ENCODE measurements around the gene KRT81.
"Not testable (repeated sequence)": the region's sequence is repeated elsewhere in the genome, so short reads cannot be mapped to it uniquely, and the experiment has no call there.

DNA sequence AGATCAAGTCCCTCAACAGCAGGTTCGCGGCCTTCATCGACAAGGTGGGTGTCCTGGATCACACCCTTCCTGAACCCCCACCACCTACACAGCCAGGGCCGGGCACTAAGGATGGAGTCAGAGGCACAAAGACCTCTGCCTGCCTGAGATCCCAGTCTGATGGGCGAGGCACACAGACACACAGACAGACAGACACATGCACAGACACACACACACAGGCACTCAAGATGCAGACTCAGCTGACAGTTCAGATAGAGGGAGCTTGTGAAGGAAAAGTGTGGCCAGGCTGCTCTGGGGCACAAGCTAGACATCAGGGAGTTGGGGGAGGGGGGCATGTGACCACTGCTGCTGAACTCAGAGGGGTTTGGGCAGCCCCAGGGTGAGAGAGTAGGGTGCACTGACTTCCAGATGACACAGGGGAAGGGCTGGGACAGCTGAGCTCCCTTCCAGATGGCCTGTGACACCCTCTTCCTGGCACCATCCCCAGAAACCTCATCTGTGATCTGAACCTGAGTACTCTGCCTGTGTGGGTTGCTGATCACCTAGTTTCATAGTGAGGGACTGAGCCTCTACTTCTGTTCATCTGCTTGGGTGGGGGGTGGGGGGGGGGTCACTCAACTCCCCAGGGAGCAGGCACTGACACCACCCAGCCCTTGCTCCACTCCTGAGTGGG lies 11.0 kb upstream of the KRT81 start:
- not testable (repeated sequence) for TF ChIP-seq TARDBP (IDR thresholded peaks at IDR 0.05); SP1 (IDR thresholded peaks at IDR 0.05); FOXM1 (IDR thresholded peaks at IDR 0.05; ENCODE audit: borderline replicate concordance); BHLHE40 (IDR thresholded peaks at IDR 0.05; ENCODE audit: borderline replicate concordance); FOXK2 (IDR thresholded peaks at IDR 0.05); HDGF (IDR thresholded peaks at IDR 0.05; ENCODE audit: borderline replicate concordance); CTBP1 (IDR thresholded peaks at IDR 0.05; ENCODE audit: borderline replicate concordance); FOXA1 (IDR thresholded peaks at IDR 0.05); ARNT (IDR thresholded peaks at IDR 0.05); NFRKB (IDR thresholded peaks at IDR 0.05); L3MBTL2 (conservative IDR thresholded peaks at IDR 0.05)
- TF ChIP-seq, protein P1, sequence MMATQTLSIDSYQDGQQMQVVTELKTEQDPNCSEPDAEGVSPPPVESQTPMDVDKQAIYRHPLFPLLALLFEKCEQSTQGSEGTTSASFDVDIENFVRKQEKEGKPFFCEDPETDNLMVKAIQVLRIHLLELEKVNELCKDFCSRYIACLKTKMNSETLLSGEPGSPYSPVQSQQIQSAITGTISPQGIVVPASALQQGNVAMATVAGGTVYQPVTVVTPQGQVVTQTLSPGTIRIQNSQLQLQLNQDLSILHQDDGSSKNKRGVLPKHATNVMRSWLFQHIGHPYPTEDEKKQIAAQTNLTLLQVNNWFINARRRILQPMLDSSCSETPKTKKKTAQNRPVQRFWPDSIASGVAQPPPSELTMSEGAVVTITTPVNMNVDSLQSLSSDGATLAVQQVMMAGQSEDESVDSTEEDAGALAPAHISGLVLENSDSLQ (IDR thresholded peaks at IDR 0.05): not testable (repeated sequence)

Measured in HEK293T (cell line).